HepG2 (cell line): ENCODE measurements around the gene ANKS3. TPM values are rescaled to one million over a fixed set of nuclear protein-coding genes. Genes with fewer than 3 reads are reported as not detected.

Experiments
- ATAC-seq: fragments of 200-7000 bp; cut with Tn5 transposase; 3 replicates; pipeline ENCODE4 v1.9.1; 2020; ENCODE audit warnings: mild to moderate bottlenecking, moderate library complexity
- BruUV-seq: library from RNA; stranded (reverse); fragments of 400-500 nt; replicated peaks from 2 replicates; lab custom pipeline; 2021; lab: Mats Ljungman, UMichigan
- CTCF ChIA-PET: fragments of 300-600 bp; formaldehyde crosslinking; extraction: SDS; loops from one replicate; lab custom pipeline; 2021; ENCODE audit warnings: low total read pairs, inconsistent platforms, low intra/inter-chr PET ratio; lab: Yijun Ruan, JAX
- POLR2A ChIA-PET: fragments of 350-600 bp; sonication (Branson Sonifier 250); formaldehyde crosslinking; loops from one replicate; lab custom pipeline; 2020; ENCODE audit warnings: antibody characterized with exemption, inconsistent platforms; lab: Yijun Ruan, JAX
- DNase-seq: peaks from one replicate; pipeline ENCODE4 v3.0.0-alpha.2; 2015; ENCODE audit warnings: low spot score
- FAIRE-seq: peaks from 3 replicates; lab custom pipeline; 2011; peaks lifted over from hg19 to GRCh38; lab: Jason Lieb, UNC
- H2AFZ ChIP-seq: one replicate; pipeline ENCODE4 v1.6.1; 2011; ENCODE audit warnings: low read length, inconsistent platforms
- H3K27ac ChIP-seq: fragments of 300-600 bp; 3 replicates; pipeline ENCODE4 v1.8.0; 2011; ENCODE audit warnings: mixed run types, mild to moderate bottlenecking, mixed read lengths, low read length, inconsistent platforms; ENCODE audit not compliant: insufficient read depth; ENCODE audit errors: extremely low read length
- H3K27me3 ChIP-seq, 2 experiments: fragments of 200-600 bp in 1 of 2; 2 replicates in 1 of 2; 3 replicates in 1 of 2; pipeline versions ENCODE4 v1.6.0 to v1.8.0; 2011; ENCODE audit warnings: low read length in 2 of 2, mild to moderate bottlenecking in 2 of 2, moderate library complexity in 2 of 2, inconsistent platforms in 1 of 2; ENCODE audit not compliant: insufficient read depth in 2 of 2, control insufficient read depth in 1 of 2
- H3K36me3 ChIP-seq, 2 experiments: fragments of 200-600 bp in 1 of 2; replicated peaks in 1 of 2; 2 replicates in 1 of 2; 3 replicates in 1 of 2; pipeline versions ENCODE4 v1.5.1 to v1.8.0; 2011; ENCODE audit warnings: low read length in 2 of 2, inconsistent platforms in 1 of 2; ENCODE audit not compliant: insufficient read depth in 2 of 2, control insufficient read depth in 1 of 2
- H3K4me1 ChIP-seq: 2 replicates; pipeline ENCODE4 v1.5.1; 2012; ENCODE audit warnings: low read length, inconsistent platforms; ENCODE audit not compliant: insufficient read depth
- H3K4me2 ChIP-seq: 2 replicates; pipeline ENCODE4 v1.6.0; 2011; ENCODE audit warnings: low read depth, low read length, inconsistent platforms
- H3K4me3 ChIP-seq, 3 experiments: fragments of 200-600 bp in 1 of 3; sonication (generic), shearing (Covaris generic) in 1 of 3; replicated peaks in 1 of 3; 2 replicates each; pipeline ENCODE4 v1.5.1; 2011 to 2016; ENCODE audit warnings: low read length in 3 of 3, inconsistent platforms in 2 of 3, low read depth in 2 of 3, mild to moderate bottlenecking in 2 of 3, control low read depth in 1 of 3, mixed read lengths in 1 of 3; ENCODE audit not compliant: insufficient read depth in 1 of 3
- H3K79me2 ChIP-seq: one replicate; pipeline ENCODE4 v1.6.1; 2011; ENCODE audit warnings: low read length, inconsistent platforms; ENCODE audit not compliant: insufficient read depth
- H3K9ac ChIP-seq: 2 replicates; pipeline ENCODE4 v1.6.0; 2011; ENCODE audit warnings: mild to moderate bottlenecking, low read depth, low read length, inconsistent platforms; ENCODE audit not compliant: insufficient read depth
- H3K9me3 ChIP-seq: 2 replicates; pipeline ENCODE4 v1.5.1; 2012; ENCODE audit warnings: mild to moderate bottlenecking, low read length
- H4K20me1 ChIP-seq: 2 replicates; pipeline ENCODE4 v1.6.0; 2011; ENCODE audit warnings: inconsistent platforms, mild to moderate bottlenecking, low read length, moderate library complexity; ENCODE audit not compliant: insufficient read depth
- CTCF ChIP-seq: sonication (generic); formaldehyde crosslinking; IDR thresholded peaks from 2 replicates; pipeline ENCODE4 v1.5.0; 2020; ENCODE audit warnings: mild to moderate bottlenecking, missing genetic modification reagents, moderate library complexity
- DZIP1 ChIP-seq: sonication (generic); formaldehyde crosslinking; IDR thresholded peaks from 2 replicates; pipeline ENCODE4 v1.5.0; 2020; ENCODE audit warnings: mild to moderate bottlenecking, missing genetic modification reagents
- HNRNPL ChIP-seq: fragments of 200-400 bp; formaldehyde crosslinking; IDR thresholded peaks from 2 replicates; pipeline ENCODE4 v1.6.1; 2017; ENCODE audit warnings: mild to moderate bottlenecking, low read depth, low read length
- ZBTB43 ChIP-seq: sonication (generic); formaldehyde crosslinking; conservative IDR thresholded peaks from 2 replicates; pipeline ENCODE4 v1.4.0; 2020; ENCODE audit warnings: missing genetic modification reagents
- ZFP41 ChIP-seq: sonication (generic); formaldehyde crosslinking; IDR thresholded peaks from 2 replicates; pipeline ENCODE4 v1.4.0; 2020; ENCODE audit warnings: mild to moderate bottlenecking, missing genetic modification reagents, borderline replicate concordance
- ZNF687 ChIP-seq: sonication (generic); formaldehyde crosslinking; IDR thresholded peaks from 2 replicates; pipeline ENCODE4 v1.5.1; 2020; ENCODE audit warnings: mild to moderate bottlenecking, missing genetic modification reagents, moderate library complexity
- WGBS: methylation state at CpG from one replicate; pipeline ENCODE4 v1.1.6; 2017; ENCODE audit warnings: low lambda C conversion rate; 5-methylcytosine and 5-hydroxymethylcytosine counted together
- in situ Hi-C: cut with HindIII; loops from 2 replicates; pipeline ENCODE4 v1.10.0; 2017; ENCODE audit warnings: low pct_unique_long_range_greater_than_20kb; ENCODE audit not compliant: extremely low pct_ligation_motif_present
- intact Hi-C: fragments of 100-400 bp; cut with micrococcal nuclease; formaldehyde crosslinking; loops from one replicate; pipeline ENCODE4 v1.10.0; 2022; ENCODE audit not compliant: unreplicated experiment
- polyA plus RNA-seq, 8 experiments: library from polyadenylated mRNA; depleted of rRNA in 3 of 8; stranded (reverse) in 7 of 8; unstranded in 1 of 8; fragments of >200 nt; fragmentation: Illumina TruSeq in 4 of 8; extraction: Trizol in 4 of 8; gene quantifications; 2 replicates each; pipeline versions ENCODE4 v1.2.1 to v1.2.3, GENCODE V29; 2011 to 2016; ENCODE audit warnings: low read depth in 4 of 8, missing spikeins in 1 of 8, mixed read lengths in 1 of 8; ENCODE audit not compliant: insufficient read depth in 1 of 8
- total RNA-seq, 5 experiments: library from RNA; depleted of rRNA; stranded (reverse); fragments of >200 nt; fragmentation: Illumina TruSeq; extraction: Trizol; gene quantifications; 2 replicates each; pipeline ENCODE4 v1.2.3, GENCODE V29; 2016; ENCODE audit warnings: low read depth in 1 of 5

The ANKS3 gene
- total and polyA plus RNA-seq, 2 of the 13 experiments (the other 11 are each of a cell fraction or from before 2014, with no cell fraction given) = 11.4 to 15.9 TPM

GRCh38 chr16:4654011-4654963 is 79.8 kb downstream of the ANKS3 start (continued):
- TF ChIP-seq CTCF (CRISPR knock-in tag) = peak; percentile 23; the same call in 1 of the 2 replicates

GRCh38 chr16:4652561-4652960 is 81.5 kb downstream of the ANKS3 start:
- H2AFZ ChIP-seq = no peak overlapping the region
- H3K79me2 ChIP-seq = peaks cover 11% of the 10 kb centered on the region
- DNase-seq (no peak), FAIRE-seq (no peak), ATAC-seq (no peak)
- no peaks in the 10 kb centered on the region for H3K27me3 ChIP-seq
- CTCF ChIA-PET = no interaction called here
- no TSS peak for BruUV-seq
- H3K9me3 ChIP-seq = no peaks in the 10 kb centered on the region
- WGBS = 95% methylated on average over 12 of the region's 25 CpGs
- no peak overlapping the region for H3K4me3 ChIP-seq
- no peaks in the 10 kb centered on the region for H4K20me1 ChIP-seq
- peaks cover 30 to 47% of the 10 kb centered on the region in 2 experiments; a peak in 4 of 5 replicates for H3K36me3 ChIP-seq
- peak overlapping the region; percentile 67 for H3K27ac ChIP-seq
- no peak overlapping the region for H3K4me2 ChIP-seq
- H3K4me1 ChIP-seq = peaks cover 52% of the 10 kb centered on the region
- intact Hi-C loops = no loop called here
- in situ Hi-C loops = no loop called here
- POLR2A ChIA-PET = interaction anchor here (1.0 to 1.4 kb wide), 2 partner anchors 36 to 38 kb away, joined by 3 read pairs; no protein-coding TSS in a partner anchor
- H3K9ac ChIP-seq = no peak overlapping the region
- TF ChIP-seq DZIP1 (CRISPR knock-in tag) (no peak), ZBTB43 (CRISPR knock-in tag) (no peak), ZFP41 (CRISPR knock-in tag) (no peak), HNRNPL (0 out of 2 replicates have a peak, but pooled peaks have one; percentile 30), ZNF687 (CRISPR knock-in tag) (0 out of 2 replicates have a peak, but pooled peaks have one; percentile 23)
